Loucy (cell line): Measurements from ENCODE around the gene CD207.

Experiments
- EZH2phosphoT487 ChIP-seq: fragments of 200-600 bp; IDR thresholded peaks from 2 replicates; pipeline ENCODE4 v1.6.1; 2018; ENCODE audit warnings: antibody characterized with exemption, mild to moderate bottlenecking, moderate library complexity, borderline replicate concordance
- TF ChIP-seq, protein P1 (sequence below): fragments of 200-600 bp; sonication (generic); conservative IDR thresholded peaks from 2 replicates; pipeline ENCODE4 v1.5.1; 2014; ENCODE audit warnings: mild to moderate bottlenecking, antibody characterized with exemption, low read length

- TF ChIP-seq, protein P1, sequence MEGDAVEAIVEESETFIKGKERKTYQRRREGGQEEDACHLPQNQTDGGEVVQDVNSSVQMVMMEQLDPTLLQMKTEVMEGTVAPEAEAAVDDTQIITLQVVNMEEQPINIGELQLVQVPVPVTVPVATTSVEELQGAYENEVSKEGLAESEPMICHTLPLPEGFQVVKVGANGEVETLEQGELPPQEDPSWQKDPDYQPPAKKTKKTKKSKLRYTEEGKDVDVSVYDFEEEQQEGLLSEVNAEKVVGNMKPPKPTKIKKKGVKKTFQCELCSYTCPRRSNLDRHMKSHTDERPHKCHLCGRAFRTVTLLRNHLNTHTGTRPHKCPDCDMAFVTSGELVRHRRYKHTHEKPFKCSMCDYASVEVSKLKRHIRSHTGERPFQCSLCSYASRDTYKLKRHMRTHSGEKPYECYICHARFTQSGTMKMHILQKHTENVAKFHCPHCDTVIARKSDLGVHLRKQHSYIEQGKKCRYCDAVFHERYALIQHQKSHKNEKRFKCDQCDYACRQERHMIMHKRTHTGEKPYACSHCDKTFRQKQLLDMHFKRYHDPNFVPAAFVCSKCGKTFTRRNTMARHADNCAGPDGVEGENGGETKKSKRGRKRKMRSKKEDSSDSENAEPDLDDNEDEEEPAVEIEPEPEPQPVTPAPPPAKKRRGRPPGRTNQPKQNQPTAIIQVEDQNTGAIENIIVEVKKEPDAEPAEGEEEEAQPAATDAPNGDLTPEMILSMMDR, result no peak
- no peak for TF ChIP-seq EZH2phosphoT487
These were observed 15.1 kb downstream of the CD207 start, which contains the start of gene CLEC4F for GRCh38 chr2:70820499-70820898.
